Thyroid gland (tissue), 4 donors: ENCODE data around the gene MAML3. TPM values are rescaled to one million over a fixed set of nuclear protein-coding genes. Genes with fewer than 3 reads are reported as not detected.

Source experiments
- DNase-seq, 2 donors: peaks; one replicate each; pipeline ENCODE4 v3.0.0-alpha.2; 2019
- H3K27ac ChIP-seq, 3 donors: fragments of 200-600 bp; sonication (generic); 1 replicate in 2 of 3; 2 replicates in 1 of 3; pipeline ENCODE4 v1.5.1; 2016 to 2019; ENCODE audit warnings: mild to moderate bottlenecking in 1 of 3, moderate library complexity in 1 of 3
- H3K27me3 ChIP-seq: fragments of 200-600 bp; sonication (generic); one replicate; pipeline ENCODE4 v1.5.1; 2019
- H3K36me3 ChIP-seq, 2 donors: fragments of 200-600 bp; sonication (generic); one replicate each; pipeline ENCODE4 v1.5.1; 2016 to 2019
- H3K4me1 ChIP-seq, 2 donors: fragments of 200-600 bp; sonication (generic); one replicate each; pipeline ENCODE4 v1.5.1; 2017 to 2019
- H3K4me3 ChIP-seq, 3 donors: fragments of 200-600 bp; sonication (generic); replicated peaks in 1 of 3; 1 replicate in 2 of 3; 2 replicates in 1 of 3; pipeline ENCODE4 v1.5.1; 2016; ENCODE audit warnings: mild to moderate bottlenecking in 1 of 3
- H3K9me3 ChIP-seq: fragments of 200-600 bp; sonication (generic); one replicate; pipeline ENCODE4 v1.5.1; 2017
- POLR2A ChIP-seq, 2 donors: fragments of 450-650 bp; IDR thresholded peaks; one replicate each; pipeline ENCODE4 v1.6.1; 2017; ENCODE audit warnings: antibody characterized with exemption in 2 of 2, mild to moderate bottlenecking in 2 of 2, moderate library complexity in 1 of 2
- WGBS, 2 donors: methylation state at CpG; one replicate each; pipeline ENCODE4 v1.1.5; 2017; 5-methylcytosine and 5-hydroxymethylcytosine counted together
- intact Hi-C: fragments of 100-400 bp; cut with DNase I; formaldehyde crosslinking; loops from one replicate; pipeline ENCODE4 v1.15.1; 2023
- total RNA-seq, 4 donors: library from RNA; depleted of rRNA; stranded (reverse); fragments of >200 nt; gene quantifications; one replicate each; pipeline ENCODE4 v1.2.3, GENCODE V29; 2016
- TF ChIP-seq, protein P1 (sequence below), 6 experiments: fragments of 200-600 bp in 3 of 6; fragments of 450-650 bp in 3 of 6; sonication (generic) in 3 of 6; IDR thresholded peaks; one replicate each; pipeline ENCODE4 v1.5.1; 2016 to 2019; ENCODE audit warnings: antibody characterized with exemption in 6 of 6, mild to moderate bottlenecking in 2 of 6, inconsistent platforms in 1 of 6, moderate library complexity in 1 of 6

Gene MAML3
- total RNA-seq, 4 donors from 2014 or later: 5.7 to 14.1 (median 11.4) TPM

DNA sequence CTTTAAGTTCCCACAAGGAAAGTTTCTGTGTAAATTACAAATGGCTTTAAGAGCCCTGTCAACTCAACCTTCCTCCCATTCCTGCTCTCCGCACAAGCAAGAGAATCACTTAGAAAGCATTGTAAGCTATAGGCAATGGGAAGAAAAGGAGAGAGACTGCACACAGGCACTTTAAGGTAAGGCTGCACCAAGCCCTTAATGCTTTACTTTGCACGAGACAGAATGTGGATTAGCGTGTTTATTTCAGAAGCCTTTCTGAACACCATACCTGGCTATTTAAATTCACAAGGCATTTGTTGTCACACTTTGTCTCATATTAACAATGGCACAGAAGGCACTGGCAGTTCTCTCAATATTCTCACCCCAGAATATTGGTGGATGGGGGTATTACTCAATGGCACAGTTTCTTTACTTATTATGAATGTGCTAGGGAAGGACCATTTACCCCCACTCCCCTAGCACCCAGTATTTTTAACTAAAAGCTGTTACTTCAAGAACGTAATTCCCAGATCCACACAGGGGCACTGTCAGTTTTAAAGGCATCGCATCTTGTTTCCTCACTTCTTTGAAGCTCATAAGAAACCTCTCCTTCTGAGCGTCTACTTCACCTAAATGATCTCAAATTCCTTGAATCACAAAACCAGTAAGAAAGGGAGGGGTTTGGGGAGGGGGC is 150.0 kb downstream of the MAML3 start:
- 64% methylated on average over 6 of the region's 6 CpGs for WGBS, 2 donors
- intact Hi-C loops: no loop called here
- TF ChIP-seq, protein P1, sequence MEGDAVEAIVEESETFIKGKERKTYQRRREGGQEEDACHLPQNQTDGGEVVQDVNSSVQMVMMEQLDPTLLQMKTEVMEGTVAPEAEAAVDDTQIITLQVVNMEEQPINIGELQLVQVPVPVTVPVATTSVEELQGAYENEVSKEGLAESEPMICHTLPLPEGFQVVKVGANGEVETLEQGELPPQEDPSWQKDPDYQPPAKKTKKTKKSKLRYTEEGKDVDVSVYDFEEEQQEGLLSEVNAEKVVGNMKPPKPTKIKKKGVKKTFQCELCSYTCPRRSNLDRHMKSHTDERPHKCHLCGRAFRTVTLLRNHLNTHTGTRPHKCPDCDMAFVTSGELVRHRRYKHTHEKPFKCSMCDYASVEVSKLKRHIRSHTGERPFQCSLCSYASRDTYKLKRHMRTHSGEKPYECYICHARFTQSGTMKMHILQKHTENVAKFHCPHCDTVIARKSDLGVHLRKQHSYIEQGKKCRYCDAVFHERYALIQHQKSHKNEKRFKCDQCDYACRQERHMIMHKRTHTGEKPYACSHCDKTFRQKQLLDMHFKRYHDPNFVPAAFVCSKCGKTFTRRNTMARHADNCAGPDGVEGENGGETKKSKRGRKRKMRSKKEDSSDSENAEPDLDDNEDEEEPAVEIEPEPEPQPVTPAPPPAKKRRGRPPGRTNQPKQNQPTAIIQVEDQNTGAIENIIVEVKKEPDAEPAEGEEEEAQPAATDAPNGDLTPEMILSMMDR (IDR thresholded peaks at IDR 0.05): no peak
- no peak for TF ChIP-seq POLR2A (IDR thresholded peaks at IDR 0.05)
- Histone ChIP-seq H3K36me3 (no peaks in the 10 kb centered on the region), H3K4me3 (peak overlapping the region in 2 of 3 donors; percentile 13 to 19), H3K27me3 (no peaks in the 10 kb centered on the region), H3K4me1 (peaks cover 0 to 4% of the 10 kb centered on the region in 2 donors), H3K27ac (no peak overlapping the region), H3K9me3 (no peaks in the 10 kb centered on the region)
- no peak for DNase-seq

DNA sequence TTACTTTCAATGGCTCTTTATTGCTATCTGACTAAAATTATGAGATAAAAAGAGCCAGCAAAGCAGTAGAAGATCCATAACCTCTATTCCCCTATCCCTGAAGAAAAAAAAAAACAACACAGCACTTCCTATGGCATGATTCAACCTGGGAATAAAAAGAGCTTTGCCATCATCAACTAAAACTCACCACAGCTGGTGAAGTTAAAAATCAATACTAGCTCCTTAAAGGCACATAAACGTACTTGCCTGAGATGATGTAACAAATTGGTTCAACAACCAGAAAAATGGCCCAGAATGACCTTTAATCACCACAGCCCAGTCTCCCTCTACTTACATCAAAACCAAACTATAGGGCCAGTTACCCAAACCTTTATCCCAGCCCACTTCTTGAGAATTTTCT is 153.8 kb downstream of the MAML3 start:
- intact Hi-C loops: no loop called here

GRCh38 chr4:139988863-139989765 is 164.9 kb downstream of the MAML3 start:
- no peaks in the 10 kb centered on the region for H3K36me3 ChIP-seq
- no peak overlapping the region for H3K27ac ChIP-seq
- 82 to 86% methylated on average over 17 of the region's 17 CpGs for WGBS, 2 donors
- H3K27me3 ChIP-seq: no peaks in the 10 kb centered on the region
- intact Hi-C loops: no loop called here
- no peaks in the 10 kb centered on the region for H3K9me3 ChIP-seq
- no peak for DNase-seq
- no peaks in the 10 kb centered on the region for H3K4me1 ChIP-seq
- H3K4me3 ChIP-seq: no peak overlapping the region
- TF ChIP-seq, protein P1 (IDR thresholded peaks at IDR 0.05): no peak
- TF ChIP-seq POLR2A (IDR thresholded peaks at IDR 0.05): no peak

More for the DNA sequence above, 153.8 kb downstream of the MAML3 start:
- WGBS, 2 donors: 73 to 97% methylated on average over 1 of the region's 1 CpG
- no peak overlapping the region for H3K27ac ChIP-seq
- H3K36me3 ChIP-seq: no peaks in the 10 kb centered on the region
- H3K4me3 ChIP-seq: no peak overlapping the region
- H3K4me1 ChIP-seq: peaks cover 0 to 4% of the 10 kb centered on the region in 2 donors
- no peaks in the 10 kb centered on the region for H3K27me3 ChIP-seq
- DNase-seq: no peak
- TF ChIP-seq, protein P1 (IDR thresholded peaks at IDR 0.05): no peak
- TF ChIP-seq POLR2A (IDR thresholded peaks at IDR 0.05): no peak
- H3K9me3 ChIP-seq: no peaks in the 10 kb centered on the region

GRCh38 chr4:139987502-139987850 is 166.5 kb downstream of the MAML3 start:
- 88 to 96% methylated on average over 7 of the region's 7 CpGs for WGBS, 2 donors
- intact Hi-C loops: no loop called here
- H3K27me3 ChIP-seq: no peaks in the 10 kb centered on the region
- TF ChIP-seq, protein P1 (IDR thresholded peaks at IDR 0.05): no peak
- TF ChIP-seq POLR2A (IDR thresholded peaks at IDR 0.05): no peak
- no peaks in the 10 kb centered on the region for H3K9me3 ChIP-seq
- no peaks in the 10 kb centered on the region for H3K36me3 ChIP-seq
- DNase-seq: no peak
- H3K4me1 ChIP-seq: no peaks in the 10 kb centered on the region
- H3K27ac ChIP-seq: no peak overlapping the region
- H3K4me3 ChIP-seq: no peak overlapping the region
